SU-DHL-6 (cell line): ENCODE data around the gene ITPKB.

Experiments
- H2AFZ ChIP-seq: fragments of 200-600 bp; sonication (generic); 2 replicates; pipeline ENCODE4 v1.6.1; 2014; ENCODE audit warnings: low read depth, mild to moderate bottlenecking, moderate library complexity, mixed read lengths, antibody characterized with exemption, low read length; ENCODE audit not compliant: severe bottlenecking
- H3F3A ChIP-seq: fragments of 200-600 bp; shearing (Covaris generic); 2 replicates; pipeline ENCODE4 v1.6.0; 2016; ENCODE audit warnings: antibody characterized with exemption, mild to moderate bottlenecking; ENCODE audit not compliant: insufficient read depth
- H3K27ac ChIP-seq: fragments of 200-600 bp; sonication (generic); 2 replicates; pipeline ENCODE4 v1.5.1; 2016; ENCODE audit warnings: low read depth, mild to moderate bottlenecking, low read length, moderate library complexity, mixed read lengths
- H3K27me3 ChIP-seq: fragments of 200-600 bp; sonication (generic), shearing (Covaris generic); 2 replicates; pipeline ENCODE4 v1.6.0; 2014; ENCODE audit warnings: mild to moderate bottlenecking, low read length
- H3K36me3 ChIP-seq: fragments of 200-600 bp; sonication (generic); 2 replicates; pipeline ENCODE4 v1.6.1; 2014; ENCODE audit warnings: mild to moderate bottlenecking, low read length, mixed read lengths
- H3K4me2 ChIP-seq: fragments of 300-600, 200-600 bp; shearing (Covaris generic), sonication (generic); 2 replicates; pipeline ENCODE4 v1.6.0; 2014; ENCODE audit warnings: low read length, low read depth, mild to moderate bottlenecking; ENCODE audit not compliant: poor library complexity, severe bottlenecking
- H3K4me3 ChIP-seq: fragments of 200-600 bp; sonication (generic); 2 replicates; pipeline ENCODE4 v1.5.1; 2014; ENCODE audit warnings: antibody characterized with exemption, low read length, mild to moderate bottlenecking, mixed read lengths; ENCODE audit not compliant: insufficient read depth, poor library complexity, severe bottlenecking
- H3K79me2 ChIP-seq: fragments of 200-600 bp; sonication (generic); 2 replicates; pipeline ENCODE4 v1.6.1; 2014; ENCODE audit warnings: mild to moderate bottlenecking, low read length, moderate library complexity; ENCODE audit not compliant: insufficient read depth
- H3K9ac ChIP-seq: fragments of 200-600 bp; sonication (generic); 2 replicates; pipeline ENCODE4 v1.7.0; 2014; ENCODE audit warnings: mild to moderate bottlenecking, low read length
- H3K9me2 ChIP-seq: fragments of 200-600 bp; sonication (generic); replicated peaks from 2 replicates; pipeline ENCODE4 v1.6.1; 2014; ENCODE audit warnings: low read length; ENCODE audit not compliant: insufficient read depth
- H3K9me3 ChIP-seq: fragments of 200-600 bp; sonication (generic); 2 replicates; pipeline ENCODE4 v1.6.1; 2014; ENCODE audit warnings: low read length, mixed read lengths; ENCODE audit not compliant: insufficient read depth
- H4K20me1 ChIP-seq: fragments of 200-600 bp; sonication (generic); 2 replicates; pipeline ENCODE4 v1.6.1; 2014; ENCODE audit warnings: low read depth, mild to moderate bottlenecking, antibody characterized with exemption, low read length, moderate library complexity, mixed read lengths
- CTCF ChIP-seq: fragments of 200-600 bp; sonication (generic); IDR thresholded peaks from one replicate; pipeline ENCODE4 v1.5.1; 2017; ENCODE audit warnings: antibody characterized with exemption, mild to moderate bottlenecking, low read length, moderate library complexity; ENCODE audit not compliant: insufficient read depth, poor library complexity, severe bottlenecking
- EZH2phosphoT487 ChIP-seq: fragments of 200-600 bp; sonication (generic), shearing (Covaris generic); conservative IDR thresholded peaks from 2 replicates; pipeline ENCODE4 v1.6.1; 2018; ENCODE audit warnings: mild to moderate bottlenecking, antibody characterized with exemption, low read length, moderate library complexity, mixed read lengths

Gene ITPKB

GRCh38 chr1:226664413-226665101 is 74.5 kb downstream of the ITPKB start:
- Histone ChIP-seq H3K9me2 (no peaks in the 10 kb centered on the region), H3K36me3 (no peaks in the 10 kb centered on the region), H3K4me2 (no peak overlapping the region), H2AFZ (no peak overlapping the region), H3K9ac (peak overlapping the region; percentile 39), H3K4me3 (no peak overlapping the region), H3F3A (peaks cover 25% of the 10 kb centered on the region), H3K9me3 (no peaks in the 10 kb centered on the region), H4K20me1 (no peaks in the 10 kb centered on the region), H3K79me2 (peaks cover 39% of the 10 kb centered on the region), H3K27ac (peak overlapping the region; percentile 88), H3K27me3 (no peaks in the 10 kb centered on the region)
- TF ChIP-seq CTCF, result no peak
- TF ChIP-seq EZH2phosphoT487, result no peak

- no peak overlapping the region for H3K4me3 ChIP-seq
- H3K9ac ChIP-seq, result peak overlapping the region; percentile 39
- H3K27ac ChIP-seq, result peak overlapping the region; percentile 88
- peaks cover 25% of the 10 kb centered on the region for H3F3A ChIP-seq
- no peaks in the 10 kb centered on the region for H3K27me3 ChIP-seq
- no peaks in the 10 kb centered on the region for H3K9me2 ChIP-seq
- no peaks in the 10 kb centered on the region for H3K36me3 ChIP-seq
- H4K20me1 ChIP-seq, result no peaks in the 10 kb centered on the region
- TF ChIP-seq EZH2phosphoT487 (no peak), CTCF (no peak)
- peaks cover 35% of the 10 kb centered on the region for H3K79me2 ChIP-seq
- H3K9me3 ChIP-seq, result no peaks in the 10 kb centered on the region
- no peak overlapping the region for H2AFZ ChIP-seq
- peak overlapping the region; percentile 52 for H3K4me2 ChIP-seq
These were observed 75.8 kb downstream of the ITPKB start for GRCh38 chr1:226663327-226663704.

GRCh38 chr1:226662642-226663326 is 76.3 kb downstream of the ITPKB start:
- Histone ChIP-seq H3K9ac (peak overlapping the region; percentile 42), H3F3A (peaks cover 25% of the 10 kb centered on the region)

More at GRCh38 chr1:226662642-226663326, 76.3 kb downstream of the ITPKB start:
- Histone ChIP-seq H3K9me2 (no peaks in the 10 kb centered on the region), H3K27me3 (no peaks in the 10 kb centered on the region), H3K4me3 (no peak overlapping the region), H3K9me3 (no peaks in the 10 kb centered on the region), H3K79me2 (peaks cover 30% of the 10 kb centered on the region), H3K27ac (peak overlapping the region; percentile 88), H4K20me1 (no peaks in the 10 kb centered on the region), H3K4me2 (peak overlapping the region; percentile 52), H2AFZ (no peak overlapping the region), H3K36me3 (no peaks in the 10 kb centered on the region)
- no peak for TF ChIP-seq EZH2phosphoT487
- TF ChIP-seq CTCF, result no peak
